Uterus (tissue), 4 donors: Measurements from ENCODE around the gene CACNA1D. TPM values are rescaled to one million over a fixed set of nuclear protein-coding genes. Genes with fewer than 3 reads are reported as not detected.
"Not testable (repeated sequence)": the region's sequence is repeated elsewhere in the genome, so short reads cannot be mapped to it uniquely, and the experiment has no call there.

Experiments used
- DNase-seq, 2 donors: peaks; one replicate each; pipeline ENCODE4 v3.0.0-alpha.2; 2019 to 2020
- H3K27ac ChIP-seq, 2 donors: fragments of 200-600 bp; sonication (generic); 1 replicate in 1 of 2; 2 replicates in 1 of 2; pipeline ENCODE4 v1.5.1; 2016 to 2018
- H3K27me3 ChIP-seq, 2 donors: fragments of 200-600 bp; sonication (generic); one replicate each; pipeline ENCODE4 v1.5.1; 2018 to 2019; ENCODE audit warnings: control low read depth in 1 of 2
- H3K36me3 ChIP-seq, 2 donors: fragments of 200-600 bp; sonication (generic); one replicate each; pipeline ENCODE4 v1.5.1; 2019; ENCODE audit warnings: control low read depth in 1 of 2
- H3K4me1 ChIP-seq, 2 donors: fragments of 200-600 bp; sonication (generic); one replicate each; pipeline ENCODE4 v1.5.1; 2018 to 2019; ENCODE audit warnings: control low read depth in 1 of 2
- H3K4me3 ChIP-seq, 2 donors: fragments of 200-600 bp; sonication (generic); 1 replicate in 1 of 2; 2 replicates in 1 of 2; pipeline ENCODE4 v1.5.1; 2018 to 2019; ENCODE audit warnings: mild to moderate bottlenecking in 1 of 2
- H3K9me3 ChIP-seq, 2 donors: fragments of 200-600 bp; sonication (generic); one replicate each; pipeline ENCODE4 v1.5.1; 2019; ENCODE audit warnings: control low read depth in 1 of 2
- POLR2A ChIP-seq, 2 donors: fragments of 450-650 bp; IDR thresholded peaks; one replicate each; pipeline ENCODE4 v1.6.1; 2016; ENCODE audit warnings: antibody characterized with exemption in 2 of 2, mild to moderate bottlenecking in 1 of 2, moderate library complexity in 1 of 2
- intact Hi-C: fragments of 100-400 bp; cut with DNase I; formaldehyde crosslinking; loops from one replicate; pipeline ENCODE4 v1.15.1; 2023; ENCODE audit warnings: low total_unique reads
- total RNA-seq, 4 donors: library from RNA; depleted of rRNA in 3 of 4; stranded (reverse); fragments of >200 nt in 3 of 4; gene quantifications; one replicate each; pipeline versions ENCODE4 v1.1.0 to v1.2.4, GENCODE V29; 2014 to 2023
- TF ChIP-seq, protein P1 (sequence below), 4 experiments: fragments of 200-600 bp in 2 of 4; fragments of 450-650 bp in 2 of 4; sonication (generic) in 2 of 4; IDR thresholded peaks; one replicate each; pipeline ENCODE4 v1.5.1; 2016 to 2019; ENCODE audit warnings: antibody characterized with exemption in 4 of 4, mild to moderate bottlenecking in 2 of 4, moderate library complexity in 1 of 4
- donor health status: DM: yes; HTN: yes; CAD: no.

The CACNA1D gene
- total RNA-seq, 4 donors from 2014 or later = 0.88 to 97.5 (median 63.4) TPM

DNA sequence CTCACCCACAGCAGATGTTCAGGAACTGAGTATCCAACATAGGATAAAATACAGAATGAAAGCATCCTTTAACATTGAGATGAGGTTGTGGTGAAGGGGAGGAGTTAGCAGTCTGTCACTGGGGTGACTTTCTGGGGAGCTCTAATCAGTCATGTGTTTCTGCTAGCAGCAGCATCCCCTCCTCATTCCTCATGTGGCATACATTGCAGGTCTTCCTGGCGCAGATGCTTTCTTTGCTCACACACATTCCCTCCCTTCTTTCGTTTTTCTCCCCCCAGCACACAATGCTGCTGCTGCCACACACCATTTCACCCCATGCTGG lies 135.0 kb downstream of the CACNA1D start:
- TF ChIP-seq POLR2A (IDR thresholded peaks at IDR 0.05) = no peak
- TF ChIP-seq, protein P1, sequence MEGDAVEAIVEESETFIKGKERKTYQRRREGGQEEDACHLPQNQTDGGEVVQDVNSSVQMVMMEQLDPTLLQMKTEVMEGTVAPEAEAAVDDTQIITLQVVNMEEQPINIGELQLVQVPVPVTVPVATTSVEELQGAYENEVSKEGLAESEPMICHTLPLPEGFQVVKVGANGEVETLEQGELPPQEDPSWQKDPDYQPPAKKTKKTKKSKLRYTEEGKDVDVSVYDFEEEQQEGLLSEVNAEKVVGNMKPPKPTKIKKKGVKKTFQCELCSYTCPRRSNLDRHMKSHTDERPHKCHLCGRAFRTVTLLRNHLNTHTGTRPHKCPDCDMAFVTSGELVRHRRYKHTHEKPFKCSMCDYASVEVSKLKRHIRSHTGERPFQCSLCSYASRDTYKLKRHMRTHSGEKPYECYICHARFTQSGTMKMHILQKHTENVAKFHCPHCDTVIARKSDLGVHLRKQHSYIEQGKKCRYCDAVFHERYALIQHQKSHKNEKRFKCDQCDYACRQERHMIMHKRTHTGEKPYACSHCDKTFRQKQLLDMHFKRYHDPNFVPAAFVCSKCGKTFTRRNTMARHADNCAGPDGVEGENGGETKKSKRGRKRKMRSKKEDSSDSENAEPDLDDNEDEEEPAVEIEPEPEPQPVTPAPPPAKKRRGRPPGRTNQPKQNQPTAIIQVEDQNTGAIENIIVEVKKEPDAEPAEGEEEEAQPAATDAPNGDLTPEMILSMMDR (IDR thresholded peaks at IDR 0.05) = no peak
- Histone ChIP-seq H3K27ac (no peak overlapping the region), H3K27me3 (no peaks in the 10 kb centered on the region), H3K4me3 (no peak overlapping the region), H3K4me1 (no peaks in the 10 kb centered on the region), H3K9me3 (no peaks in the 10 kb centered on the region), H3K36me3 (no peaks in the 10 kb centered on the region)
- intact Hi-C loops = no loop called here
- no peak for DNase-seq

- H3K4me3 ChIP-seq = no peak overlapping the region
- intact Hi-C loops = no loop called here
- H3K9me3 ChIP-seq = no peaks in the 10 kb centered on the region
- no peaks in the 10 kb centered on the region for H3K27me3 ChIP-seq
- DNase-seq = no peak
- TF ChIP-seq, protein P1 (IDR thresholded peaks at IDR 0.05) = no peak
- no peak for TF ChIP-seq POLR2A (IDR thresholded peaks at IDR 0.05)
- no peak overlapping the region for H3K27ac ChIP-seq
- H3K36me3 ChIP-seq = no peaks in the 10 kb centered on the region
- H3K4me1 ChIP-seq = no peaks in the 10 kb centered on the region
Observed at GRCh38 chr3:53630547-53630946, 136.1 kb downstream of the CACNA1D start.

DNA sequence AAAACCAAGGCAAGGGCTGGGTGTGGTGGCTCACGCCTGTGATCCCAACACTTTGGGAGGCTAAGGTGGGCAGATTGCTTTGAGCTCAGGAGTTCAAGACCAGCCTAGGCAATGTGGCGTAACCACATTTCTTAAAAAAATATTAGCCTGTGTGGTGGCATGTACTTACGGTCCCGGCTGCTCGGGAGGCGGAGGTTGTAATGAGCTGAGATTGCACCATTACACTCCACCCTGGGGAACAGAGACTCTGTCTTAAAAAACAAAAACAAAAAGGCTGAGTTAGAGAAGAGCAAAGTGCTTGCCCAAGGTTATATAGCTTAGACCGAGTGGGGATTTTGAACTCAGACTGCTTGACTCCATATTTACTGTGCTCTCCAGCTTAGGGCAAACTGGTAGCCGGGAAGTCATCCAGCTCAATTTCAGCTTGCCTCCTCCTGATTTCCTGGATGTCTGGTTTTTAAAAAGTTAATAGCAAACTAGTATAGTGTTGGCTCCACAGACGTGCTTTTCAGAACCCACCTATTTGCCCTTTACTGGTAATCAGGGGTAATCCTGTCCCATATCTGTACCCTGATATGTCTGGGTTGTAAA lies 138.9 kb downstream of the CACNA1D start:
- Histone ChIP-seq H3K36me3 (no peaks in the 10 kb centered on the region), H3K4me3 (no peak overlapping the region), H3K9me3 (no peaks in the 10 kb centered on the region), H3K4me1 (no peaks in the 10 kb centered on the region), H3K27me3 (no peaks in the 10 kb centered on the region), H3K27ac (no peak overlapping the region)
- no peak for DNase-seq
- no peak for TF ChIP-seq POLR2A (IDR thresholded peaks at IDR 0.05)
- TF ChIP-seq, protein P1 (IDR thresholded peaks at IDR 0.05) = no peak
- intact Hi-C loops = no loop called here

DNA sequence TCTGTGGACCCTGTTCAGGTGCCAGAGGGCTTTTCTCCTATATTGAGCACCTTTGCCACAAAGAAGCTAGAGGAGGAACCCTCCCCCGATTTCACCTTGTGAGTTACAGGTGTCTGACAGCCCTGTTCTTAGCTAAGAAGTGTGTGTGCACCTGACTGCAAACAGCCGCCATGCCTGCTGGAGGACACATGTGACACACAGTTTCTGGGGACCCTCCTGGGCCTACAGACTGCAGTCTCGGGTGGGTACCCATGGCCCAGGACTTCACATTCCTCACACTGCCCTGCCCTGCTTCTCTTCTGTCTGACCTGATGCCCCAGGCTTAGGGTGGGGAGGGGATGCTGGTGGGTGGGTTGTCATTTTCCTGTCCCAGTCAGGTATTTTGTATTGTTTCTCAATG lies 140.6 kb downstream of the CACNA1D start:
- DNase-seq = no peak
- Histone ChIP-seq H3K36me3 (no peaks in the 10 kb centered on the region), H3K27me3 (no peaks in the 10 kb centered on the region), H3K4me1 (no peaks in the 10 kb centered on the region), H3K27ac (no peak overlapping the region), H3K9me3 (no peaks in the 10 kb centered on the region), H3K4me3 (no peak overlapping the region)
- intact Hi-C loops = no loop called here
- TF ChIP-seq, protein P1 (IDR thresholded peaks at IDR 0.05) = no peak
- no peak for TF ChIP-seq POLR2A (IDR thresholded peaks at IDR 0.05)

- DNase-seq, H3K4me3 ChIP-seq, H3K27ac ChIP-seq, H3K4me1 ChIP-seq, H3K9me3 ChIP-seq, intact Hi-C loops, H3K36me3 ChIP-seq, H3K27me3 ChIP-seq: not testable (repeated sequence)
Observed at GRCh38 chr3:53638806-53639205, 144.4 kb downstream of the CACNA1D start.

DNA sequence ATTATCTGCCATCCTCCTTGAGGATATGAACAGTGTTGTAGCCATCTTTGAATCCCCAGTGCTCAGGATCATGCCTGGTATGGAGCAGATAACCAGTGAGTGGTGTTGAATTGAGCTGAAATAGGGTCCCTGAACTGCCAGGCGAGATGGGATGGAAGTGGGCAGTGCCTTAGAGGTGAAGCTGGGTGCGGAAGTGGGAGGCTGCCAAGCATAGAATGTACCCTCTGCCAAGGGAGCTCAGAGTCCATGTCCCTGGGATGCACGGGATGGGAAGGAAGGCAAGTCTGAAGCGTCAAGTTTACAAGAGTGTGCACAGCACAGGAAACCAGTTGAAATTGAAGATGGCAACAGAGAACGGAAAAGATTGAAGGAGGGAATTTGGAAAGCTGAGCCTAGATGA lies 147.0 kb downstream of the CACNA1D start:
- Histone ChIP-seq H3K27me3 (no peaks in the 10 kb centered on the region), H3K9me3 (no peaks in the 10 kb centered on the region), H3K4me3 (no peak overlapping the region), H3K4me1 (no peaks in the 10 kb centered on the region), H3K36me3 (no peaks in the 10 kb centered on the region), H3K27ac (no peak overlapping the region)
- DNase-seq = no peak
- intact Hi-C loops = no loop called here
- TF ChIP-seq, protein P1 (IDR thresholded peaks at IDR 0.05) = no peak
- TF ChIP-seq POLR2A (IDR thresholded peaks at IDR 0.05) = no peak
